ENCODE data around the gene SPA17. TPM values are rescaled to one million over a fixed set of nuclear protein-coding genes. Genes with fewer than 3 reads are reported as not detected.

Gene SPA17
- total RNA-seq: 1 to 10 TPM in 2 of 4 donors, under 1 TPM in 1, not detected in 1; 0.88 to 3.6 (median 1.1) TPM

DNA sequence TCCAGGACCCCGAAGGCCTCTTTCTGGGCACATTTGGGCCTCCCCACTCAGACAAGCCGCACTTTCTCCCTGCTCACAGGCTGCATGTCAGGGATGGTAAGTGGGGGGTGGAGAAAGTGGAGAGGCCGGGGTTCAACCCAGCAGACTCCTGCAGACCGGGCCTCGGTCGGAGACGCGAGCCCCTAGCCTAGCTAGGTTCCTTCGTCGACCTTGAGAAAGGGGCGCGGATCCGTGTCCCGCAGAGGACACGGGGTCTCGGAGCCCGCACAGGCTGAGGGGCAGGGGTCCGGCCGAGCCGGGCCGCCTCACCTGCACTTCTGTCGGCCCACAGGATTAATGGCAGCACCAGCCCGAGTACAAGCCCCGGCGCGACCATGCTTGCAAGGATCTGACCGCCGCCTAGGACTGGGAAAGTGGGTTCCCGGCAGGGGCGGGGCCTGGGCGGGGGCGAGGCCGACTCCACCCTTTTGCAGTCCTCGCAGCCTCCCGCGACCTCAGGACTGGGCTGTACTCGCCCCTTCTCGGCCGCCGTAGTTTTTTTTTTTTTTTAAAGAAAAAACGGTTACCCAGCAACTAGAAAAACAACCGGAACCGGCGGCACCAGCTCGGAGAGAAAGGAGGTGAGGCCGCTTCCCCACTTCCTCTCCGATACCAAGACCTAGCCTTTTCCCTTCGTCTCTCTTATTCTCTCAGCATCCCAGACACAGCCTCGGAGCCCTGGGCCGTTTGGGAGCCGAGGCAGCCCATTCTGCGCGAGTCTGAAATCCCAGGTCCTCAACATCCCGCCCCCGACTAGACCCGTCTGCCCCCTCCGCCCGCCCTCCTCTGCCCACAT lies at the start of gene SPA17, which contains the start of gene SIAE:
Gene SPA17 (plus strand): TSS at position 572 of the 835 bp plus-strand sequence. CDS start 1,361 bp downstream, outside the sequence.
Gene SIAE (minus strand): TSS at position 407 of the 835 bp plus-strand sequence. CDS start 31 bp downstream, at position 376.
- peaks cover 0 to 7% (median 2%) of the 10 kb centered on the region in 4 donors for H3K4me1 ChIP-seq

DNA sequence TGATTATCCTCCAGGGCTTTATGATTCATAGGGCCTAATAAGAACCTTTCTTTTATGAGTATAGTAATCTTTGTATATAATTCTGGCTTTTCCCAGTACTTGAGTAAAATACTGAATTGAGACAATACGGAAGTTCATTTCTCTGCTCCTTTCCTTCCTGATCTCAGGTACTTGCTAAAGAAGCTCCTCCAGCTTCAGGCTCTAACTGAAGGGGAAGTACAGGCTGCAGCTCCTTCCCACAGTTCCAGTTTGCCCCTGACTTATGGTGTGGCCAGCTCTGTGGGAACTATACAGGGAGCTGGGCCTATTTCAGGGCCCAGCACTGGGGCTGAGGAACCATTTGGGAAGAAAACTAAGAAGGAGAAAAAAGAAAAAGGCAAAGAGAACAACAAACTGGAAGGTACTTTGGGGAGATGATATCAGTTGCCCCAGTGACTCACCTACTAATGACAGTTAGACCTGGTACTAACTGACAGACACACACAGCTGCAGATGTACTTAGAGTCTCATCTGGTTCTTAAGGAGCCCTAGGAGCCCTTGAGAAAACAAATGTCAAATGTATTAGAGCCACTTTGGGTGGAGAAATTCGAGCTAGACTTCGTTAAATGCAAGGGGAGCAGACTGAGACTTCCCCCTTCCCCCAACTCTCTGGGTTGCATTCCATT lies 48.1 kb upstream of the SPA17 start:
- Histone ChIP-seq H3K27ac (no peak overlapping the region), H3K9me3 (no peaks in the 10 kb centered on the region), H3K36me3 (peaks cover 0 to 47% (median 0%) of the 10 kb centered on the region in 3 donors), H3K4me1 (peaks cover 0 to 19% (median 2%) of the 10 kb centered on the region in 4 donors), H3K27me3 (no peaks in the 10 kb centered on the region), H3K4me3 (no peak overlapping the region)
- TF ChIP-seq, protein P1, sequence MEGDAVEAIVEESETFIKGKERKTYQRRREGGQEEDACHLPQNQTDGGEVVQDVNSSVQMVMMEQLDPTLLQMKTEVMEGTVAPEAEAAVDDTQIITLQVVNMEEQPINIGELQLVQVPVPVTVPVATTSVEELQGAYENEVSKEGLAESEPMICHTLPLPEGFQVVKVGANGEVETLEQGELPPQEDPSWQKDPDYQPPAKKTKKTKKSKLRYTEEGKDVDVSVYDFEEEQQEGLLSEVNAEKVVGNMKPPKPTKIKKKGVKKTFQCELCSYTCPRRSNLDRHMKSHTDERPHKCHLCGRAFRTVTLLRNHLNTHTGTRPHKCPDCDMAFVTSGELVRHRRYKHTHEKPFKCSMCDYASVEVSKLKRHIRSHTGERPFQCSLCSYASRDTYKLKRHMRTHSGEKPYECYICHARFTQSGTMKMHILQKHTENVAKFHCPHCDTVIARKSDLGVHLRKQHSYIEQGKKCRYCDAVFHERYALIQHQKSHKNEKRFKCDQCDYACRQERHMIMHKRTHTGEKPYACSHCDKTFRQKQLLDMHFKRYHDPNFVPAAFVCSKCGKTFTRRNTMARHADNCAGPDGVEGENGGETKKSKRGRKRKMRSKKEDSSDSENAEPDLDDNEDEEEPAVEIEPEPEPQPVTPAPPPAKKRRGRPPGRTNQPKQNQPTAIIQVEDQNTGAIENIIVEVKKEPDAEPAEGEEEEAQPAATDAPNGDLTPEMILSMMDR (IDR thresholded peaks at IDR 0.05): no peak
- no peak for TF ChIP-seq POLR2A (IDR thresholded peaks at IDR 0.05)
- DNase-seq: no peak

More for the DNA sequence above, at the start of gene SPA17, which contains the start of gene SIAE:
- TF ChIP-seq, protein P1 (IDR thresholded peaks at IDR 0.05): no peak
- TF ChIP-seq POLR2A (IDR thresholded peaks at IDR 0.05): peak; percentile 57 to 71
- Histone ChIP-seq H3K27ac (peak within 1 kb of the TSS; percentile 77 to 92 (median 84)), H3K4me3 (peak within 1 kb of the TSS; percentile 66 to 83 (median 72)), H3K36me3 (no peaks in the 10 kb centered on the region), H3K27me3 (no peaks in the 10 kb centered on the region), H3K9me3 (no peaks in the 10 kb centered on the region)
- DNase-seq: peak; percentile 90 to 97 (median 96)

DNA sequence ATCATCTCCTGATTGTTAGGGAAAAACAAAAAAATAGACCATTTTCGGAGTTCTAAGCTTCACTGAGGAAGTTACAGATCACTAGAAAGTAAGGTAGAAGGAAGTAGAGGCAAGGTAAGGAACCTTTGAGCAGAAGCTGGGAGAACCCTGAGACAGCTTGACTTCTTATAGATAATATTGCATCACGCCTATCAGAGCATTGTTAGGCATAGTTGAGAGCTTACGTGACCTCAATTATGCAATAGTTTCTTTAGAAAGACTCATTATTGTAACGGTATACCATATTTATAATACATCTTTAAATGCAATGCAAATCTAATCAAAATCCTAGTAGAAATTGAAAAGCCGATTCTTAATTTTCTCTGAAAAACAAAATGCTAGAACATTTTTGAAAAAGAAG lies 46.2 kb upstream of the SPA17 start:
- H3K9me3 ChIP-seq: no peaks in the 10 kb centered on the region
- no peak overlapping the region for H3K27ac ChIP-seq
- TF ChIP-seq, protein P1 (IDR thresholded peaks at IDR 0.05): no peak
- no peak for TF ChIP-seq POLR2A (IDR thresholded peaks at IDR 0.05)
- H3K27me3 ChIP-seq: no peaks in the 10 kb centered on the region
- DNase-seq: no peak
- no peak overlapping the region for H3K4me3 ChIP-seq
- H3K4me1 ChIP-seq: peaks cover 0 to 19% (median 2%) of the 10 kb centered on the region in 4 donors
- H3K36me3 ChIP-seq: peaks cover 0 to 66% (median 0%) of the 10 kb centered on the region in 3 donors

DNA sequence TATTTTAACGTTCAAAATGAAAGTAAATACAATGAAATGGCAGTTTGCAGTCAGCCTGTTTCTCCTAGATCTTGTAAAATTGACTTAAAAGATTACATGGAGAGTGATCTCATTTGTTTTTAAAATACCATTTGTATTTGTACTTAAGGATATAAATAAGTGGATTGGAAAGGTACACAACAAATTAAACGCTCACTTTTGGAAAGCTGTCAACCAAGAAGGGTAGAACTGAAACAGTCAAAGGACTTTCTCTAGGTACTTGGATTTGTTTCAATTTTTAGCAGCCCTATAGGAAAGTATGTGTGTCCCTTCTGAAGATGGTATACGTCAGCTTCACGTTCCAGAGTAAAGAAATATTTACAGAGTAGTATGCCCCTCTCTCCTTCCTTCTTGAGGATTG lies 43.7 kb upstream of the SPA17 start:
- Histone ChIP-seq H3K27ac (no peak overlapping the region), H3K4me1 (peaks cover 0 to 3% (median 0%) of the 10 kb centered on the region in 4 donors), H3K27me3 (no peaks in the 10 kb centered on the region), H3K9me3 (no peaks in the 10 kb centered on the region), H3K36me3 (peaks cover 0 to 89% (median 0%) of the 10 kb centered on the region in 3 donors), H3K4me3 (no peak overlapping the region)
- TF ChIP-seq, protein P1 (IDR thresholded peaks at IDR 0.05): no peak
- no peak for TF ChIP-seq POLR2A (IDR thresholded peaks at IDR 0.05)
- no peak for DNase-seq

DNA sequence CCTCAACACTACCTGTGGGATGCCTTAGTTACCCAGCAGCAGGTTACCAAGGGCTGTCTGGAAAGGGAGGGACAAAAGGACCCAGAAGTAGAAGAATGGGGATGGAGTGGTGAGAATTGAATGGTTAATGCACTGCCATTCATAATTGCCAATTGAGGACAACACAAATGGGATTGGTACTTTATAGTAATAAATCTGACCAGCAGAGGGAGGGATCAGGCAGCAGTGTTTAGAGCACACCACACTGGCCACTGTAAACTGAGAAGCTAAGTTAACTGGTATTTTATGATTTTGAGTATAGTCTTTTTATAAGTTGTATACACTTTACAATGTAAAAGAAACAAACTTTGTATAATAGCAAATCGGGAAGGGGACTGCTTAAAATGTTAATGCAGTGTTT lies 40.3 kb upstream of the SPA17 start:
- no peaks in the 10 kb centered on the region for H3K27me3 ChIP-seq
- no peaks in the 10 kb centered on the region for H3K9me3 ChIP-seq
- no peak for DNase-seq
- peaks cover 0 to 94% (median 0%) of the 10 kb centered on the region in 3 donors for H3K36me3 ChIP-seq
- H3K4me3 ChIP-seq: no peak overlapping the region
- H3K4me1 ChIP-seq: no peaks in the 10 kb centered on the region
- TF ChIP-seq POLR2A (IDR thresholded peaks at IDR 0.05): no peak
- TF ChIP-seq, protein P1 (IDR thresholded peaks at IDR 0.05): peak in 2 of 6 experiments; percentile 6 to 20
- H3K27ac ChIP-seq: no peak overlapping the region
